Neural crest cell (in vitro differentiated cells): ENCODE results near the gene RBM43. TPM values are rescaled to one million over a fixed set of nuclear protein-coding genes. Genes with fewer than 3 reads are reported as not detected.

Source experiments
- DNase-seq: peaks from one replicate; pipeline ENCODE4 v3.0.0; 2021; ENCODE audit warnings: low read depth, mixed read lengths, low spot score
- H3K27ac Mint-ChIP-seq: one replicate; pipeline ENCODE4 v1.8.0; 2021; ENCODE audit warnings: mild to moderate bottlenecking, mixed read lengths; ENCODE audit not compliant: unreplicated experiment
- H3K27me3 Mint-ChIP-seq: 2 replicates; pipeline ENCODE4 v1.8.0; 2021; ENCODE audit warnings: low read depth, mild to moderate bottlenecking, mixed read lengths
- H3K36me3 Mint-ChIP-seq: 2 replicates; pipeline ENCODE4 v1.8.0; 2021; ENCODE audit warnings: low read depth, mild to moderate bottlenecking, mixed read lengths
- H3K4me1 Mint-ChIP-seq: 2 replicates; pipeline ENCODE4 v1.8.0; 2021; ENCODE audit warnings: mixed read lengths
- H3K4me3 Mint-ChIP-seq: one replicate; pipeline ENCODE4 v1.8.0; 2021; ENCODE audit warnings: mild to moderate bottlenecking, mixed read lengths
- H3K9me3 Mint-ChIP-seq: 2 replicates; pipeline ENCODE4 v1.8.0; 2021; ENCODE audit warnings: mixed read lengths
- CTCF ChIP-seq: fragments of 200-600 bp; sonication (generic); conservative IDR thresholded peaks from 2 replicates; pipeline ENCODE4 v1.5.0; 2021; ENCODE audit warnings: antibody characterized with exemption, mild to moderate bottlenecking
- total RNA-seq: library from RNA; stranded (reverse); gene quantifications from 2 replicates; pipeline ENCODE4 v1.2.1, GENCODE V29; 2021

Gene RBM43
- total RNA-seq, 1 donor from 2014 or later = 8.1 TPM

- peaks cover 8% of the 10 kb centered on the region for H3K4me1 Mint-ChIP-seq
- no peak for DNase-seq
- H3K36me3 Mint-ChIP-seq = peaks cover 3% of the 10 kb centered on the region
- TF ChIP-seq CTCF = no peak
- H3K27ac Mint-ChIP-seq = no peak overlapping the region
- H3K4me3 Mint-ChIP-seq = no peak overlapping the region
- no peaks in the 10 kb centered on the region for H3K27me3 Mint-ChIP-seq
- H3K9me3 Mint-ChIP-seq = peaks cover 8% of the 10 kb centered on the region
Observed at GRCh38 chr2:151267537-151267936, 5.9 kb upstream of the RBM43 start.

- no peak overlapping the region for H3K27ac Mint-ChIP-seq
- no peak overlapping the region for H3K4me3 Mint-ChIP-seq
- no peak for TF ChIP-seq CTCF
- H3K27me3 Mint-ChIP-seq = no peaks in the 10 kb centered on the region
- DNase-seq = no peak
- peaks cover 15% of the 10 kb centered on the region for H3K4me1 Mint-ChIP-seq
- peaks cover 5% of the 10 kb centered on the region for H3K9me3 Mint-ChIP-seq
- peaks cover 3% of the 10 kb centered on the region for H3K36me3 Mint-ChIP-seq
Observed at GRCh38 chr2:151265991-151266390, 4.3 kb upstream of the RBM43 start.

GRCh38 chr2:151264157-151264825 is 2.6 kb upstream of the RBM43 start:
- DNase-seq = no peak
- peaks cover 3% of the 10 kb centered on the region for H3K36me3 Mint-ChIP-seq
- peak overlapping the region; percentile 9 for H3K27ac Mint-ChIP-seq
- H3K4me3 Mint-ChIP-seq = peak overlapping the region; percentile 29
- H3K27me3 Mint-ChIP-seq = no peaks in the 10 kb centered on the region
- peaks cover 5% of the 10 kb centered on the region for H3K9me3 Mint-ChIP-seq
- H3K4me1 Mint-ChIP-seq = peaks cover 22% of the 10 kb centered on the region
- TF ChIP-seq CTCF = no peak

GRCh38 chr2:151262629-151263028 is 966 bp upstream of the RBM43 start:
- H3K4me3 Mint-ChIP-seq = peak overlapping the region; percentile 89
- no peak for DNase-seq
- peaks cover 22% of the 10 kb centered on the region for H3K4me1 Mint-ChIP-seq
- H3K27ac Mint-ChIP-seq = no peak overlapping the region
- H3K9me3 Mint-ChIP-seq = peaks cover under 1% of the 10 kb centered on the region
- no peaks in the 10 kb centered on the region for H3K27me3 Mint-ChIP-seq
- H3K36me3 Mint-ChIP-seq = peaks cover 3% of the 10 kb centered on the region
- no peak for TF ChIP-seq CTCF

- TF ChIP-seq CTCF = no peak
- H3K9me3 Mint-ChIP-seq = no peaks in the 10 kb centered on the region
Observed at GRCh38 chr2:151261977-151262291, 271 bp upstream of the RBM43 start.

More at GRCh38 chr2:151261977-151262291, 271 bp upstream of the RBM43 start:
- no peaks in the 10 kb centered on the region for H3K27me3 Mint-ChIP-seq
- peaks cover 22% of the 10 kb centered on the region for H3K4me1 Mint-ChIP-seq
- no peak for DNase-seq
- peak overlapping the region; percentile 94 for H3K27ac Mint-ChIP-seq
- peaks cover 3% of the 10 kb centered on the region for H3K36me3 Mint-ChIP-seq
- peak overlapping the region; percentile 89 for H3K4me3 Mint-ChIP-seq
